K562 (cell line): ENCODE measurements around the gene MVP. TPM values are rescaled to one million over a fixed set of nuclear protein-coding genes. Genes with fewer than 3 reads are reported as not detected.

Experiments used
- ASH1L ChIP-seq: fragments of 450-650 bp; IDR thresholded peaks from 2 replicates; pipeline ENCODE4 v1.6.1; 2018; ENCODE audit warnings: borderline replicate concordance, mild to moderate bottlenecking, low read depth; ENCODE audit not compliant: partially characterized antibody
- FOXJ2 ChIP-seq: fragments of 200-800 bp; sonication (Bioruptor generic); IDR thresholded peaks from 2 replicates; pipeline ENCODE4 v1.6.1; 2016; ENCODE audit warnings: missing genetic modification characterization, missing compliant biosample characterization
- HEY1 ChIP-seq: fragments of 250-450 bp; sonication (Bioruptor Pico); IDR thresholded peaks from 2 replicates; pipeline ENCODE4 v1.5.0; 2020; ENCODE audit warnings: mild to moderate bottlenecking, moderate library complexity, borderline replicate concordance
- HNRNPUL1 ChIP-seq: fragments of 200-400 bp; formaldehyde crosslinking; IDR thresholded peaks from 2 replicates; pipeline ENCODE4 v1.6.1; 2017; ENCODE audit warnings: low read length
- NCOA6 ChIP-seq: fragments of 450-650 bp; IDR thresholded peaks from 2 replicates; pipeline ENCODE4 v1.6.1; 2017; ENCODE audit warnings: mild to moderate bottlenecking
- SMARCB1 ChIP-seq: IDR thresholded peaks from 2 replicates; pipeline ENCODE4 v1.6.1; 2011; ENCODE audit warnings: improper control_type of control experiment, low read depth; ENCODE audit not compliant: insufficient read length
- ZNF140 ChIP-seq: fragments of 250-450 bp; sonication (Bioruptor Pico); IDR thresholded peaks from 2 replicates; pipeline ENCODE4 v1.8.0; 2021; ENCODE audit warnings: moderate library complexity, mild to moderate bottlenecking, inconsistent platforms
- polyA plus RNA-seq, 8 experiments: library from polyadenylated mRNA; depleted of rRNA in 4 of 8; stranded (reverse) in 5 of 8; unstranded in 3 of 8; fragments of >200 nt; fragmentation: Nextera tagmentation in 2 of 8; fragmentation: Illumina TruSeq in 1 of 8; extraction: Ambion mirVana in 2 of 8; extraction: Trizol in 1 of 8; gene quantifications; 2 replicates each; pipeline versions ENCODE4 v1.2.1 to v1.2.3, GENCODE V29; 2011 to 2014; ENCODE audit warnings: inconsistent platforms in 1 of 8, missing spikeins in 1 of 8
- total RNA-seq, 7 experiments: library from RNA; depleted of rRNA in 6 of 7; stranded (reverse); fragments of >200 nt in 6 of 7; fragmentation: Illumina TruSeq in 2 of 7; extraction: Trizol in 2 of 7; gene quantifications; 2 replicates each; pipeline versions ENCODE4 v1.2.1 to v1.2.3, GENCODE V29; 2011 to 2021; ENCODE audit warnings: low replicate concordance in 1 of 7
- TF ChIP-seq, protein P1 (sequence below): fragments of 250-450 bp; sonication (Bioruptor Pico); IDR thresholded peaks from 2 replicates; pipeline ENCODE4 v1.4.0; 2020
- TF ChIP-seq, protein P2 (sequence below), 2 experiments: fragments of 450-650 bp; formaldehyde crosslinking in 1 of 2; IDR thresholded peaks; 2 replicates each; pipeline versions ENCODE4 v1.4.0 to v1.6.1; 2014 to 2020; ENCODE audit warnings: mild to moderate bottlenecking in 2 of 2, borderline replicate concordance in 1 of 2, low read depth in 1 of 2

Gene MVP
- total and polyA plus RNA-seq, 9 of the 15 experiments (the other 6 are each of a cell fraction or from before 2014, with no cell fraction given), result 0.39 to 1.9 (median 0.76) TPM; not detected in 2

DNA sequence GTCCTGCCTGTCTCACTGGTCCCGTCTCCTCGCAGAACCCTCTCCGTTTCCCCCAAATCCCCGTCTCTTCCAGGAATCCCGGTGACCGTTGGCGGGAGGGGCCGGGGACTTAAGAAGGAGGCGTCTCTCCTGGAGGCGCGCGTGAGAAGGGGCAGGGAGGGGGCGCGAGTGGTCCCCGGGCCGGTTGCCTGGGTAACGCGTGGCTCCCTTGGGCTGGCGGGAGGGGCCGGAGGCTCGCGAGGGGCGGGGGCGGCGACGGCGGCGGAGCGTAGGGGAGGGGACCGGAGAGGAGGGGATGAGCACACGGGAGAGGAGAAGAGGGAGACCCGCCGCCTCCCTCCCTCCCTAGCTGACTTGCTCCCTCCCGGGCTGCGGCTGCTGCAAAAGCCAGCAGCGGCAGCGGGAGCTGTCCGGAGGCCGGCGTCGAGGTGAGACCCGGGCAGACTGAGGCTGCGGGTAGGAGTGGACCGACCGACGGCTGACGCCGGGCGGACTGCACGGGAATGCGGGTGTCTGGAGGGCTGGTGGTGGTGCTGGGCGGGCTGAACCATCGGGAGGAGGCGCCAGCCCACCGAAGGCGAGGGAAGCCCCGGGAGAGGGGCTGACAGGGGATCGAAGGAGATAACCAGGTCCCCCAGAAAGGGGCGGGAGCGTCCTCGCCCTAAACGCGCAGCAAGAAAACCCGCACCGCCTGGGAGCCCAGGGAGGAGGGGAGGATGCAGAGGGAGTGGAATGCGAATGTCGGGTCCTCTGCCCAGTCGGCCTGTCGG is 8.2 kb upstream of the MVP start, which contains the start of gene PRRT2 (continued):
- TF ChIP-seq, protein P1, sequence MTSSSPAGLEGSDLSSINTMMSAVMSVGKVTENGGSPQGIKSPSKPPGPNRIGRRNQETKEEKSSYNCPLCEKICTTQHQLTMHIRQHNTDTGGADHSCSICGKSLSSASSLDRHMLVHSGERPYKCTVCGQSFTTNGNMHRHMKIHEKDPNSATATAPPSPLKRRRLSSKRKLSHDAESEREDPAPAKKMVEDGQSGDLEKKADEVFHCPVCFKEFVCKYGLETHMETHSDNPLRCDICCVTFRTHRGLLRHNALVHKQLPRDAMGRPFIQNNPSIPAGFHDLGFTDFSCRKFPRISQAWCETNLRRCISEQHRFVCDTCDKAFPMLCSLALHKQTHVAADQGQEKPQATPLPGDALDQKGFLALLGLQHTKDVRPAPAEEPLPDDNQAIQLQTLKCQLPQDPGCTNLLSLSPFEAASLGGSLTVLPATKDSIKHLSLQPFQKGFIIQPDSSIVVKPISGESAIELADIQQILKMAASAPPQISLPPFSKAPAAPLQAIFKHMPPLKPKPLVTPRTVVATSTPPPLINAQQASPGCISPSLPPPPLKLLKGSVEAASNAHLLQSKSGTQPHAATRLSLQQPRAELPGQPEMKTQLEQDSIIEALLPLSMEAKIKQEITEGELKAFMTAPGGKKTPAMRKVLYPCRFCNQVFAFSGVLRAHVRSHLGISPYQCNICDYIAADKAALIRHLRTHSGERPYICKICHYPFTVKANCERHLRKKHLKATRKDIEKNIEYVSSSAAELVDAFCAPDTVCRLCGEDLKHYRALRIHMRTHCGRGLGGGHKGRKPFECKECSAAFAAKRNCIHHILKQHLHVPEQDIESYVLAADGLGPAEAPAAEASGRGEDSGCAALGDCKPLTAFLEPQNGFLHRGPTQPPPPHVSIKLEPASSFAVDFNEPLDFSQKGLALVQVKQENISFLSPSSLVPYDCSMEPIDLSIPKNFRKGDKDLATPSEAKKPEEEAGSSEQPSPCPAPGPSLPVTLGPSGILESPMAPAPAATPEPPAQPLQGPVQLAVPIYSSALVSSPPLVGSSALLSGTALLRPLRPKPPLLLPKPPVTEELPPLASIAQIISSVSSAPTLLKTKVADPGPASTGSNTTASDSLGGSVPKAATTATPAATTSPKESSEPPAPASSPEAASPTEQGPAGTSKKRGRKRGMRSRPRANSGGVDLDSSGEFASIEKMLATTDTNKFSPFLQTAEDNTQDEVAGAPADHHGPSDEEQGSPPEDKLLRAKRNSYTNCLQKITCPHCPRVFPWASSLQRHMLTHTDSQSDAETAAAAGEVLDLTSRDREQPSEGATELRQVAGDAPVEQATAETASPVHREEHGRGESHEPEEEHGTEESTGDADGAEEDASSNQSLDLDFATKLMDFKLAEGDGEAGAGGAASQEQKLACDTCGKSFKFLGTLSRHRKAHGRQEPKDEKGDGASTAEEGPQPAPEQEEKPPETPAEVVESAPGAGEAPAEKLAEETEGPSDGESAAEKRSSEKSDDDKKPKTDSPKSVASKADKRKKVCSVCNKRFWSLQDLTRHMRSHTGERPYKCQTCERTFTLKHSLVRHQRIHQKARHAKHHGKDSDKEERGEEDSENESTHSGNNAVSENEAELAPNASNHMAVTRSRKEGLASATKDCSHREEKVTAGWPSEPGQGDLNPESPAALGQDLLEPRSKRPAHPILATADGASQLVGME (CRISPR knock-in tag), result peak; percentile 49; the same call in 1 of the 2 replicates
- TF ChIP-seq FOXJ2 (tag) (0 out of 2 replicates have a peak, but pooled peaks have one; percentile 57), SMARCB1 (no peak), HEY1 (CRISPR knock-in tag) (no peak), ASH1L (no peak), HNRNPUL1 (no peak), NCOA6 (peak; percentile 84), ZNF140 (no peak)
- TF ChIP-seq, protein P2, sequence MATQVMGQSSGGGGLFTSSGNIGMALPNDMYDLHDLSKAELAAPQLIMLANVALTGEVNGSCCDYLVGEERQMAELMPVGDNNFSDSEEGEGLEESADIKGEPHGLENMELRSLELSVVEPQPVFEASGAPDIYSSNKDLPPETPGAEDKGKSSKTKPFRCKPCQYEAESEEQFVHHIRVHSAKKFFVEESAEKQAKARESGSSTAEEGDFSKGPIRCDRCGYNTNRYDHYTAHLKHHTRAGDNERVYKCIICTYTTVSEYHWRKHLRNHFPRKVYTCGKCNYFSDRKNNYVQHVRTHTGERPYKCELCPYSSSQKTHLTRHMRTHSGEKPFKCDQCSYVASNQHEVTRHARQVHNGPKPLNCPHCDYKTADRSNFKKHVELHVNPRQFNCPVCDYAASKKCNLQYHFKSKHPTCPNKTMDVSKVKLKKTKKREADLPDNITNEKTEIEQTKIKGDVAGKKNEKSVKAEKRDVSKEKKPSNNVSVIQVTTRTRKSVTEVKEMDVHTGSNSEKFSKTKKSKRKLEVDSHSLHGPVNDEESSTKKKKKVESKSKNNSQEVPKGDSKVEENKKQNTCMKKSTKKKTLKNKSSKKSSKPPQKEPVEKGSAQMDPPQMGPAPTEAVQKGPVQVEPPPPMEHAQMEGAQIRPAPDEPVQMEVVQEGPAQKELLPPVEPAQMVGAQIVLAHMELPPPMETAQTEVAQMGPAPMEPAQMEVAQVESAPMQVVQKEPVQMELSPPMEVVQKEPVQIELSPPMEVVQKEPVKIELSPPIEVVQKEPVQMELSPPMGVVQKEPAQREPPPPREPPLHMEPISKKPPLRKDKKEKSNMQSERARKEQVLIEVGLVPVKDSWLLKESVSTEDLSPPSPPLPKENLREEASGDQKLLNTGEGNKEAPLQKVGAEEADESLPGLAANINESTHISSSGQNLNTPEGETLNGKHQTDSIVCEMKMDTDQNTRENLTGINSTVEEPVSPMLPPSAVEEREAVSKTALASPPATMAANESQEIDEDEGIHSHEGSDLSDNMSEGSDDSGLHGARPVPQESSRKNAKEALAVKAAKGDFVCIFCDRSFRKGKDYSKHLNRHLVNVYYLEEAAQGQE (IDR thresholded peaks at IDR 0.05; ENCODE audit: borderline replicate concordance), result peak; percentile 14; the same call in 1 of the 2 replicates
- TF ChIP-seq, protein P2 (CRISPR knock-in tag; IDR thresholded peaks at IDR 0.05; ENCODE audit: low read depth), result no peak
